GM23248 (cell line): Measurements from ENCODE around the gene SESTD1.

Experiments
- EZH2 ChIP-seq: fragments of 200-600 bp; sonication (generic); IDR thresholded peaks from 2 replicates; pipeline ENCODE4 v1.6.1; 2018; ENCODE audit warnings: antibody characterized with exemption, mild to moderate bottlenecking; ENCODE audit not compliant: insufficient read depth, poor library complexity, severe bottlenecking
- EZH2phosphoT487 ChIP-seq: fragments of 200-600 bp; sonication (generic); IDR thresholded peaks from 2 replicates; pipeline ENCODE4 v1.6.1; 2018; ENCODE audit warnings: antibody characterized with exemption, moderate library complexity, mild to moderate bottlenecking, low read depth; ENCODE audit not compliant: insufficient read depth

DNA sequence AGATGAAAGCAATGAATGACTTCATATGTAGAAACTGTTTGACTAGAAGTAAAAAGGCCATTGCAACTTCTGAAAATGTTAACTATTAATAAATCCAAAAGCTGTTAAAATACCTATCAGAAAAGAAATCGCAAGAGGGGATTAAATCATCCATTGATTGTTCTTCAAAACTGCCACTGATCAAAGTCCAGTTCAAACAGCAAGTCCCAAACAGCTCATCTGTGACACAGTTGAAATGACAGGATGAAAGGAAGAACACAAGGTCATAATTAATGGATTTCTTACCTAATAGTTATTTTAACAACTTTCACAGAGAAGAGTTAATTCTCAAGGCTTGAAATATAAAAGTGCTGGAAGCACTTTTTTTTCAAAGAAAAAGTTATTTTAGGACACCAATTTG lies 90.4 kb downstream of the SESTD1 start:
- TF ChIP-seq EZH2phosphoT487 (no peak), EZH2 (no peak)
